Endodermal cell (in vitro differentiated cells): ENCODE measurements around the gene SOS1. TPM values are rescaled to one million over a fixed set of nuclear protein-coding genes. Genes with fewer than 3 reads are reported as not detected.

Experiments used
- DNase-seq: peaks from one replicate; pipeline ENCODE4 v3.0.0-alpha.2; 2017
- H3K27ac ChIP-seq: 2 replicates; pipeline ENCODE4 v1.5.1; 2013; ENCODE audit warnings: mild to moderate bottlenecking, low read depth, low read length, moderate library complexity
- H3K27me3 ChIP-seq: 2 replicates; pipeline ENCODE4 v1.6.1; 2013; ENCODE audit warnings: mild to moderate bottlenecking, low read length, moderate library complexity; ENCODE audit not compliant: insufficient read depth, control insufficient read depth, poor library complexity, severe bottlenecking
- H3K36me3 ChIP-seq: 2 replicates; pipeline ENCODE4 v1.7.0; 2013; ENCODE audit warnings: mild to moderate bottlenecking, low read length, moderate library complexity; ENCODE audit not compliant: control insufficient read depth, insufficient read depth
- H3K4me1 ChIP-seq: one replicate; pipeline ENCODE4 v1.7.0; 2013; ENCODE audit warnings: low read length; ENCODE audit not compliant: control insufficient read depth, insufficient read depth
- H3K4me3 ChIP-seq: 2 replicates; pipeline ENCODE4 v1.5.1; 2013; ENCODE audit warnings: mild to moderate bottlenecking, low read length, moderate library complexity
- H3K9ac ChIP-seq: 2 replicates; pipeline ENCODE4 v1.6.1; 2013; ENCODE audit warnings: mild to moderate bottlenecking, low read length, moderate library complexity; ENCODE audit not compliant: poor library complexity, severe bottlenecking; ENCODE audit errors: extremely low read depth
- H3K9me3 ChIP-seq: 2 replicates; pipeline ENCODE4 v1.6.1; 2013; ENCODE audit warnings: mild to moderate bottlenecking, low read length, moderate library complexity; ENCODE audit not compliant: control insufficient read depth
- H3K27ac Mint-ChIP-seq: 2 replicates; pipeline ENCODE4 v1.8.0; 2020; ENCODE audit warnings: mixed read lengths
- H3K27me3 Mint-ChIP-seq: 2 replicates; pipeline ENCODE4 v1.8.0; 2021; ENCODE audit warnings: mild to moderate bottlenecking, mixed read lengths; ENCODE audit not compliant: insufficient read depth
- H3K36me3 Mint-ChIP-seq: 2 replicates; pipeline ENCODE4 v1.8.0; 2020; ENCODE audit warnings: low read depth, mixed read lengths
- H3K4me1 Mint-ChIP-seq: 2 replicates; pipeline ENCODE4 v1.8.0; 2020; ENCODE audit warnings: mixed read lengths
- H3K4me3 Mint-ChIP-seq: 2 replicates; pipeline ENCODE4 v1.8.0; 2020; ENCODE audit warnings: mild to moderate bottlenecking, moderate library complexity, mixed read lengths
- H3K9me3 Mint-ChIP-seq: 2 replicates; pipeline ENCODE4 v1.8.0; 2020; ENCODE audit warnings: mild to moderate bottlenecking, mixed read lengths
- CTCF ChIP-seq: fragments of 200-600 bp; sonication (generic); conservative IDR thresholded peaks from 2 replicates; pipeline ENCODE4 v1.5.0; 2021; ENCODE audit warnings: antibody characterized with exemption, mild to moderate bottlenecking
- WGBS, 2 experiments: methylation state at CpG; one replicate each; pipeline versions ENCODE4 v1.1.5 to v1.1.7; 2013; ENCODE audit warnings: missing lambda C conversion rate in 2 of 2, mixed read lengths in 1 of 2; ENCODE audit not compliant: insufficient coverage in 1 of 2, insufficient read length in 1 of 2; 5-methylcytosine and 5-hydroxymethylcytosine counted together
- total RNA-seq, 2 donors: library from RNA; stranded (reverse); fragmentation: NEBNext Ultra II Directional in 1 of 2; extraction: Animal tissue kit (Norgen Biotek cat#: 25700) in 1 of 2; gene quantifications; 2 replicates in 1 of 2; 3 replicates in 1 of 2; pipeline ENCODE4 v1.2.1, GENCODE V29; 2021

SOS1 gene
- total RNA-seq, 2 donors from 2014 or later: 34.0 to 39.0 TPM

GRCh38 chr2:38934742-38935141 lies 186.1 kb downstream of the SOS1 start:
- H3K4me1 Mint-ChIP-seq: no peaks in the 10 kb centered on the region
- no peak for TF ChIP-seq CTCF
- Histone ChIP-seq H3K4me1 (no peaks in the 10 kb centered on the region), H3K4me3 (no peak overlapping the region), H3K27me3 (no peaks in the 10 kb centered on the region), H3K36me3 (no peaks in the 10 kb centered on the region), H3K27ac (no peak overlapping the region), H3K9ac (no peak overlapping the region), H3K9me3 (no peaks in the 10 kb centered on the region)
- WGBS, 2 experiments: 83 to 85% methylated on average over 5 of the region's 5 CpGs
- H3K4me3 Mint-ChIP-seq: no peak overlapping the region
- no peaks in the 10 kb centered on the region for H3K36me3 Mint-ChIP-seq
- no peaks in the 10 kb centered on the region for H3K27me3 Mint-ChIP-seq
- no peak for DNase-seq
- H3K9me3 Mint-ChIP-seq: no peaks in the 10 kb centered on the region
- H3K27ac Mint-ChIP-seq: no peak overlapping the region

GRCh38 chr2:38933653-38934052 lies 187.2 kb downstream of the SOS1 start:
- no peak overlapping the region for H3K27ac Mint-ChIP-seq
- H3K4me1 Mint-ChIP-seq: no peaks in the 10 kb centered on the region
- 71 to 89% methylated on average over 1 to 3 of the region's 3 CpGs for WGBS, 2 experiments
- no peaks in the 10 kb centered on the region for H3K9me3 Mint-ChIP-seq
- no peaks in the 10 kb centered on the region for H3K9me3 ChIP-seq
- H3K4me3 ChIP-seq: no peak overlapping the region
- H3K4me3 Mint-ChIP-seq: no peak overlapping the region
- H3K27ac ChIP-seq: no peak overlapping the region
- H3K36me3 ChIP-seq: no peaks in the 10 kb centered on the region
- no peaks in the 10 kb centered on the region for H3K27me3 ChIP-seq
- no peak for TF ChIP-seq CTCF
- H3K27me3 Mint-ChIP-seq: no peaks in the 10 kb centered on the region
- no peak overlapping the region for H3K9ac ChIP-seq
- H3K36me3 Mint-ChIP-seq: no peaks in the 10 kb centered on the region
- DNase-seq: no peak
- no peaks in the 10 kb centered on the region for H3K4me1 ChIP-seq

GRCh38 chr2:38932586-38932985 lies 188.3 kb downstream of the SOS1 start:
- no peak overlapping the region for H3K4me3 Mint-ChIP-seq
- WGBS, 2 experiments: 92% methylated on average over 1 of the region's 1 CpG; no CpG with 5 or more reads in 1 of the 2 experiments
- H3K9me3 Mint-ChIP-seq: no peaks in the 10 kb centered on the region
- Histone ChIP-seq H3K27me3 (no peaks in the 10 kb centered on the region), H3K27ac (no peak overlapping the region), H3K4me3 (no peak overlapping the region), H3K9ac (no peak overlapping the region), H3K4me1 (no peaks in the 10 kb centered on the region), H3K9me3 (no peaks in the 10 kb centered on the region), H3K36me3 (no peaks in the 10 kb centered on the region)
- H3K27me3 Mint-ChIP-seq: no peaks in the 10 kb centered on the region
- DNase-seq: no peak
- no peak for TF ChIP-seq CTCF
- no peak overlapping the region for H3K27ac Mint-ChIP-seq
- H3K36me3 Mint-ChIP-seq: no peaks in the 10 kb centered on the region
- H3K4me1 Mint-ChIP-seq: no peaks in the 10 kb centered on the region

Other genes with a start within 250 kb of the SOS1 start
- gene DHX57, start 245.1 kb downstream of the SOS1 start, total RNA-seq: 10 to 100 TPM; 35.4 to 45.7 TPM
- gene MORN2, start 245.1 kb downstream of the SOS1 start, total RNA-seq: 10 to 100 TPM; 13.7 to 27.5 TPM
- under 1 TPM; 0.57 to 1.00 TPM for gene ARHGEF33, start 231.2 kb downstream of the SOS1 start, total RNA-seq
- gene CDKL4, start 122.9 kb upstream of the SOS1 start, total RNA-seq: under 1 TPM in 1 of 2 donors, not detected in 1; 0.24 TPM